HEK293T (cell line): ENCODE data around the gene SF3B2.

ENCODE experiments used
- FOXK2 ChIP-seq: fragments of 450-650 bp; IDR thresholded peaks from 2 replicates; pipeline ENCODE4 v1.6.1; 2016; ENCODE audit warnings: mild to moderate bottlenecking
- FOXM1 ChIP-seq: fragments of 450-650 bp; IDR thresholded peaks from 2 replicates; pipeline ENCODE4 v1.6.1; 2017; ENCODE audit warnings: mild to moderate bottlenecking, borderline replicate concordance
- SP1 ChIP-seq: fragments of 450-650 bp; IDR thresholded peaks from 2 replicates; pipeline ENCODE4 v1.6.1; 2017

GRCh38 chr11:66067640-66068039 lies 15.5 kb downstream of the SF3B2 start:
- TF ChIP-seq FOXM1: no peak
- no peak for TF ChIP-seq SP1
- no peak for TF ChIP-seq FOXK2
